Astrocyte (in vitro differentiated cells and primary cell): ENCODE measurements around the gene P4HA1.

Experiments used
- CTCF ChIP-seq: IDR thresholded peaks from 2 replicates; pipeline ENCODE4 v1.5.1; 2011; ENCODE audit warnings: low read depth, mild to moderate bottlenecking, inconsistent platforms, low read length, moderate library complexity; ENCODE audit not compliant: insufficient read depth
- EZH2 ChIP-seq: IDR thresholded peaks from 2 replicates; pipeline ENCODE4 v1.6.1; 2012; ENCODE audit warnings: mild to moderate bottlenecking, low read length, inconsistent platforms; ENCODE audit not compliant: insufficient read depth

- TF ChIP-seq CTCF (no peak), EZH2 (no peak)
These were observed 116.3 kb downstream of the P4HA1 start for GRCh38 chr10:72980348-72980747.
